GM23248 (cell line): ENCODE measurements around the gene PLXDC2. TPM values are rescaled to one million over a fixed set of nuclear protein-coding genes. Genes with fewer than 3 reads are reported as not detected.

Source experiments
- DNase-seq: peaks from one replicate; pipeline ENCODE4 v3.0.0-alpha.2; 2015
- H2AFZ ChIP-seq: fragments of 200-600 bp; sonication (generic); 2 replicates; pipeline ENCODE4 v1.6.1; 2016; ENCODE audit warnings: antibody characterized with exemption
- H3F3A ChIP-seq: fragments of 200-600 bp; sonication (generic); 2 replicates; pipeline ENCODE4 v1.6.1; 2016; ENCODE audit warnings: mild to moderate bottlenecking, antibody characterized with exemption, mixed run types; ENCODE audit not compliant: insufficient read depth
- H3K27ac ChIP-seq: fragments of 200-600 bp; sonication (generic); 2 replicates; pipeline ENCODE4 v1.5.1; 2016; ENCODE audit warnings: mild to moderate bottlenecking
- H3K27me3 ChIP-seq: fragments of 200-600 bp; sonication (generic); replicated peaks from 2 replicates; pipeline ENCODE4 v1.6.1; 2016; ENCODE audit warnings: mild to moderate bottlenecking; ENCODE audit not compliant: insufficient read depth
- H3K36me3 ChIP-seq: fragments of 200-600 bp; sonication (generic); 2 replicates; pipeline ENCODE4 v1.6.1; 2016; ENCODE audit warnings: low read depth, mild to moderate bottlenecking
- H3K4me1 ChIP-seq: fragments of 200-600 bp; sonication (generic); 2 replicates; pipeline ENCODE4 v1.6.1; 2016; ENCODE audit warnings: mild to moderate bottlenecking; ENCODE audit not compliant: insufficient read depth
- H3K4me2 ChIP-seq: fragments of 200-600 bp; sonication (generic); one replicate; pipeline ENCODE4 v1.6.1; 2016; ENCODE audit warnings: mild to moderate bottlenecking; ENCODE audit not compliant: unreplicated experiment
- H3K4me3 ChIP-seq: fragments of 200-600 bp; sonication (generic); 2 replicates; pipeline ENCODE4 v1.5.1; 2016; ENCODE audit warnings: mild to moderate bottlenecking
- H3K79me2 ChIP-seq: fragments of 200-600 bp; sonication (generic); 2 replicates; pipeline ENCODE4 v1.6.1; 2016; ENCODE audit warnings: mild to moderate bottlenecking; ENCODE audit not compliant: insufficient read depth
- H3K9ac ChIP-seq: fragments of 200-600 bp; sonication (generic); 2 replicates; pipeline ENCODE4 v1.6.1; 2016; ENCODE audit warnings: mild to moderate bottlenecking
- H3K9me2 ChIP-seq: fragments of 200-600 bp; sonication (generic); 2 replicates; pipeline ENCODE4 v1.6.1; 2016; ENCODE audit warnings: mixed run types, mild to moderate bottlenecking, moderate library complexity; ENCODE audit not compliant: insufficient read depth
- H3K9me3 ChIP-seq: fragments of 200-600 bp; sonication (generic); one replicate; pipeline ENCODE4 v1.6.1; 2017; ENCODE audit warnings: low read depth
- H4K20me1 ChIP-seq: fragments of 200-600 bp; sonication (generic); 2 replicates; pipeline ENCODE4 v1.6.0; 2016; ENCODE audit not compliant: insufficient read depth
- EZH2 ChIP-seq: fragments of 200-600 bp; sonication (generic); IDR thresholded peaks from 2 replicates; pipeline ENCODE4 v1.6.1; 2018; ENCODE audit warnings: antibody characterized with exemption, mild to moderate bottlenecking; ENCODE audit not compliant: insufficient read depth, poor library complexity, severe bottlenecking
- EZH2phosphoT487 ChIP-seq: fragments of 200-600 bp; sonication (generic); IDR thresholded peaks from 2 replicates; pipeline ENCODE4 v1.6.1; 2018; ENCODE audit warnings: antibody characterized with exemption, moderate library complexity, mild to moderate bottlenecking, low read depth; ENCODE audit not compliant: insufficient read depth
- WGBS, 2 experiments: methylation state at CpG; one replicate each; pipeline ENCODE4 v1.1.6; 2015 to 2017; ENCODE audit warnings: low lambda C conversion rate in 2 of 2, low coverage in 1 of 2; ENCODE audit errors: missing lambda C conversion rate in 2 of 2; 5-methylcytosine and 5-hydroxymethylcytosine counted together
- in situ Hi-C: fragments of 300-500 bp; cut with MboI; formaldehyde crosslinking; loops from 2 replicates; pipeline ENCODE4 v1.15.0; 2020
- polyA plus RNA-seq: library from polyadenylated mRNA; unstranded; fragments of >200 nt; fragmentation: Nextera tagmentation; extraction: Ambion mirVana; gene quantifications from 2 replicates; pipeline ENCODE4 v1.2.1, GENCODE V29; 2016
- small RNA-seq: library from RNA; depleted of rRNA; stranded (forward); fragments of <200 nt; gene quantifications from one replicate; pipeline ENCODE3, GENCODE V24; 2014; ENCODE audit warnings: low read depth, low replicate concordance
- total RNA-seq: library from RNA; depleted of rRNA; stranded (reverse); fragments of >200 nt; shearing (Covaris generic); gene quantifications from 2 replicates; pipeline ENCODE4 v1.2.3, GENCODE V29; 2014

Gene PLXDC2
- total and polyA plus RNA-seq, 2 experiments from 2014 or later: 0.81 to 2.3 TPM

GRCh38 chr10:20313665-20314064 lies 497.4 kb downstream of the PLXDC2 start:
- Histone ChIP-seq H4K20me1 (no peaks in the 10 kb centered on the region), H2AFZ (no peak overlapping the region), H3K4me2 (no peak overlapping the region), H3K27ac (no peak overlapping the region), H3K4me1 (no peaks in the 10 kb centered on the region), H3K9me3 (no peaks in the 10 kb centered on the region), H3K36me3 (no peaks in the 10 kb centered on the region), H3K4me3 (no peak overlapping the region), H3K79me2 (no peaks in the 10 kb centered on the region), H3F3A (no peaks in the 10 kb centered on the region), H3K9ac (no peak overlapping the region), H3K27me3 (no peaks in the 10 kb centered on the region), H3K9me2 (no peaks in the 10 kb centered on the region)
- in situ Hi-C loops: no loop called here
- 1 to 3% methylated on average over 3 of the region's 3 CpGs for WGBS, 2 experiments
- TF ChIP-seq EZH2 (no peak), EZH2phosphoT487 (no peak)
- DNase-seq: no peak

- in situ Hi-C loops: no loop called here
- Histone ChIP-seq H3K9me2 (no peaks in the 10 kb centered on the region), H3K36me3 (no peaks in the 10 kb centered on the region), H3F3A (no peaks in the 10 kb centered on the region), H3K4me3 (no peak overlapping the region), H3K27ac (no peak overlapping the region), H2AFZ (no peak overlapping the region), H3K4me1 (no peaks in the 10 kb centered on the region), H3K9me3 (no peaks in the 10 kb centered on the region), H4K20me1 (no peaks in the 10 kb centered on the region), H3K9ac (no peak overlapping the region), H3K79me2 (no peaks in the 10 kb centered on the region), H3K27me3 (no peaks in the 10 kb centered on the region), H3K4me2 (no peak overlapping the region)
- DNase-seq: no peak
- 12 to 16% methylated on average over 3 of the region's 3 CpGs for WGBS, 2 experiments
- TF ChIP-seq EZH2: no peak
- TF ChIP-seq EZH2phosphoT487: no peak
Measured at GRCh38 chr10:20314431-20314830, 498.2 kb downstream of the PLXDC2 start.

GRCh38 chr10:20327954-20328353 lies 511.7 kb downstream of the PLXDC2 start:
- Histone ChIP-seq H4K20me1 (no peaks in the 10 kb centered on the region), H3F3A (no peaks in the 10 kb centered on the region), H3K36me3 (no peaks in the 10 kb centered on the region), H3K4me2 (no peak overlapping the region), H3K9me3 (no peaks in the 10 kb centered on the region), H3K79me2 (no peaks in the 10 kb centered on the region), H3K9me2 (no peaks in the 10 kb centered on the region), H3K27me3 (no peaks in the 10 kb centered on the region), H3K4me1 (no peaks in the 10 kb centered on the region), H3K4me3 (no peak overlapping the region), H3K27ac (no peak overlapping the region), H2AFZ (no peak overlapping the region), H3K9ac (no peak overlapping the region)
- TF ChIP-seq EZH2: no peak
- no peak for TF ChIP-seq EZH2phosphoT487
- in situ Hi-C loops: no loop called here
- 23 to 37% methylated on average over 3 of the region's 3 CpGs for WGBS, 2 experiments
- no peak for DNase-seq

GRCh38 chr10:20330246-20330645 lies 514.0 kb downstream of the PLXDC2 start:
- DNase-seq: no peak
- H3K4me3 ChIP-seq: no peak overlapping the region
- no peak for TF ChIP-seq EZH2phosphoT487
- TF ChIP-seq EZH2: no peak
- no peaks in the 10 kb centered on the region for H3K36me3 ChIP-seq
- 45 to 47% methylated on average over 1 of the region's 1 CpG for WGBS, 2 experiments
- no peaks in the 10 kb centered on the region for H3F3A ChIP-seq
- no peaks in the 10 kb centered on the region for H3K79me2 ChIP-seq
- no peak overlapping the region for H2AFZ ChIP-seq
- in situ Hi-C loops: no loop called here
- no peak overlapping the region for H3K27ac ChIP-seq
- no peaks in the 10 kb centered on the region for H3K9me3 ChIP-seq
- no peaks in the 10 kb centered on the region for H3K27me3 ChIP-seq
- no peaks in the 10 kb centered on the region for H4K20me1 ChIP-seq
- H3K4me2 ChIP-seq: no peak overlapping the region
- H3K9me2 ChIP-seq: no peaks in the 10 kb centered on the region
- H3K9ac ChIP-seq: no peak overlapping the region
- H3K4me1 ChIP-seq: no peaks in the 10 kb centered on the region

GRCh38 chr10:20334559-20334958 lies 518.3 kb downstream of the PLXDC2 start:
- TF ChIP-seq EZH2 (no peak), EZH2phosphoT487 (no peak)
- Histone ChIP-seq H2AFZ (no peak overlapping the region), H4K20me1 (no peaks in the 10 kb centered on the region), H3K9me2 (no peaks in the 10 kb centered on the region), H3K4me2 (no peak overlapping the region), H3K27me3 (no peaks in the 10 kb centered on the region), H3K27ac (no peak overlapping the region), H3K4me1 (no peaks in the 10 kb centered on the region), H3K79me2 (no peaks in the 10 kb centered on the region), H3K36me3 (no peaks in the 10 kb centered on the region), H3F3A (no peaks in the 10 kb centered on the region), H3K9me3 (no peaks in the 10 kb centered on the region), H3K4me3 (no peak overlapping the region), H3K9ac (no peak overlapping the region)
- no peak for DNase-seq
- in situ Hi-C loops: no loop called here
- 39 to 53% methylated on average over 3 of the region's 3 CpGs for WGBS, 2 experiments

Small RNAs within 50 kb of the gene (small RNA-seq; reads per million reads assigned to genes)
- not detected for gene RNU6-1212P
